Measurements from ENCODE around the gene ANAPC5.
"Not testable (repeated sequence)": the region's sequence is repeated elsewhere in the genome, so short reads cannot be mapped to it uniquely, and the experiment has no call there.

The ANAPC5 gene

DNA sequence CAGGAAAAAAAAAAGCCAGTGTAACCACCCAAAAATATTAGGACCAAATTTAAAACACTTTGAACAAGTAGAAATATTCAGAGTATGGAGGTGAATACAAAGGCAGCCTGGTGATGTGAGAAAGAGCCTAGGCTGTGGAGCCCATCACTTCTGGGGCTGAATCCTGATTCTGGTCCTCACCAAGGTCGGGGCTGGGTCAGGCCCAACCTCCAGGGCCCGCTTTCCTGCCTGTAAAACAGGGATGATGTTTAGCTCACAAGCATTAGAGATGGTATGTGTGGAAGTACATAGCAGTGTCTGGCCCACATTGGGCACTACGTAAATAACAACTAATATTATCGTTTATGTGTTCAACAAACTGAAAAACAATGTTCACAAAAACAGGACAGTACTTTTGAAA is 47.9 kb downstream of the ANAPC5 start:
- POLR2A ChIA-PET, result no interaction called here
- CTCF ChIA-PET, result interaction anchor here (4.6 kb wide), 1 partner anchor 29 kb away, joined by 22 read pairs; no protein-coding TSS in a partner anchor
- DNase-seq (ENCODE audit: low read depth, low spot score), result no peak
- H3K4me3 ChIP-seq (ENCODE audit: low read depth, low read length), result no peak overlapping the region
- TF ChIP-seq, protein P1, sequence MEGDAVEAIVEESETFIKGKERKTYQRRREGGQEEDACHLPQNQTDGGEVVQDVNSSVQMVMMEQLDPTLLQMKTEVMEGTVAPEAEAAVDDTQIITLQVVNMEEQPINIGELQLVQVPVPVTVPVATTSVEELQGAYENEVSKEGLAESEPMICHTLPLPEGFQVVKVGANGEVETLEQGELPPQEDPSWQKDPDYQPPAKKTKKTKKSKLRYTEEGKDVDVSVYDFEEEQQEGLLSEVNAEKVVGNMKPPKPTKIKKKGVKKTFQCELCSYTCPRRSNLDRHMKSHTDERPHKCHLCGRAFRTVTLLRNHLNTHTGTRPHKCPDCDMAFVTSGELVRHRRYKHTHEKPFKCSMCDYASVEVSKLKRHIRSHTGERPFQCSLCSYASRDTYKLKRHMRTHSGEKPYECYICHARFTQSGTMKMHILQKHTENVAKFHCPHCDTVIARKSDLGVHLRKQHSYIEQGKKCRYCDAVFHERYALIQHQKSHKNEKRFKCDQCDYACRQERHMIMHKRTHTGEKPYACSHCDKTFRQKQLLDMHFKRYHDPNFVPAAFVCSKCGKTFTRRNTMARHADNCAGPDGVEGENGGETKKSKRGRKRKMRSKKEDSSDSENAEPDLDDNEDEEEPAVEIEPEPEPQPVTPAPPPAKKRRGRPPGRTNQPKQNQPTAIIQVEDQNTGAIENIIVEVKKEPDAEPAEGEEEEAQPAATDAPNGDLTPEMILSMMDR (IDR thresholded peaks at IDR 0.05; ENCODE audit: insufficient read depth, low read length, missing control alignments), result no peak

DNA sequence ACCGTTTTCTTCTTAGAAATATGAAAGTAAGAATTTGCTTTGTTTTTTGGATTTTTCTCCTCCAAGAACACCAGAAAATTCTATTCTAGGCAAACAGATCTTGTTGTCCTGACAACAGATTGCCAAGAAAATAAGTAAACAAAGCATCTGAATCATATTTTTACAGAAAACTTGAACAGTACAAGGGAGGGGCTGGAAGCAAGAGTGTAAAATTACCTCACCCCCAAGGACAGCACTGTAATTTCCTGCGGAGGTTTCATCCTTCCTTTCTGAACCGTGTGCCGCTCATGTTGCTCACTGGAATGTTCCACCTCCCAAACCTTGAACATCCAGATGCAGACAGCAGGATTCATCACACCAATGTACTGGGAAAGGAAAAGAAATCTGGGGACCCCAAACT is 50.3 kb downstream of the ANAPC5 start:
- ChIA-PET CTCF (interaction anchor here (0.7 kb wide), 1 partner anchor 33 kb away, joined by 3 read pairs; no protein-coding TSS in a partner anchor), POLR2A (no interaction called here)
- TF ChIP-seq, protein P1 (IDR thresholded peaks at IDR 0.05; ENCODE audit: insufficient read depth, low read length, missing control alignments), result no peak
- no peak overlapping the region for H3K4me3 ChIP-seq (ENCODE audit: low read depth, low read length)
- DNase-seq (ENCODE audit: low read depth, low spot score), result no peak

DNA sequence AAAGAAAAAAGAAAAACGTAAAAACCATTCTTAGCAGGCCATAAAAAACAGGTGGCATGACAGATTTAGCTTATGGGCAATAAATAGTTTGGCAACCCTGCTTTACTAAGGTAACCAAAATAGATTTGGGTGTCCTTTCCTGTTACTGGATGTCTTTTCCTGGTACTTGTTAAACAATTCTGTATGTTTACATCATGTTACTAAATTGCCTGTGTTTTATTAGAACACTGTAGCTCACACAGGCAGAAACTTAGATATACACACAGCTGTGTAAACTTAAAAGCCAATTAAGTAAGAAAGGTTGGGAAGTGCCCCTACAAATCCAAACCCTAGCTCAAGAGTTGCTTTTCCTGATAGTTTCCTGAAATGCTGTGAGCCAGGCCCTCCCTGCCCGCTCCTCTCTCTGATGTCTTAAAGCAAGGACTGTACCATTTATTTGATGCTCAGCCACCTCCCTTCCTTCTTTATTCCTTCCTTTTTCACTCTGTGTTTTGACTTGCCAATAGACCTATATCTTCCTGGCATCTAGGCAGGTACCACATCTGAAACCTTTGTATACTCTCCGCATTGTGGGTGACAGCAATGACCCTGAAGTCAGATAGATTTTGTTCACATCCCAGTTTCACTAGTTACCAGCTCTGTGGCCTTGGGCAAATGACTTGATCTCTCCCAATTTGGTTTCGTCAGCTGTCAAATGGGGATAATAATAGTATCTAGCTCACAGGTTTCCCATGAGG is 52.0 kb downstream of the ANAPC5 start:
- DNase-seq (ENCODE audit: low read depth, low spot score), result no peak
- ChIA-PET POLR2A (no interaction called here), CTCF (interaction anchor here (1.1 kb wide), 1 partner anchor 34 kb away, joined by 4 read pairs; no protein-coding TSS in a partner anchor)
- no peak overlapping the region for H3K4me3 ChIP-seq (ENCODE audit: low read depth, low read length)
- TF ChIP-seq, protein P1 (IDR thresholded peaks at IDR 0.05; ENCODE audit: insufficient read depth, low read length, missing control alignments), result no peak

DNA sequence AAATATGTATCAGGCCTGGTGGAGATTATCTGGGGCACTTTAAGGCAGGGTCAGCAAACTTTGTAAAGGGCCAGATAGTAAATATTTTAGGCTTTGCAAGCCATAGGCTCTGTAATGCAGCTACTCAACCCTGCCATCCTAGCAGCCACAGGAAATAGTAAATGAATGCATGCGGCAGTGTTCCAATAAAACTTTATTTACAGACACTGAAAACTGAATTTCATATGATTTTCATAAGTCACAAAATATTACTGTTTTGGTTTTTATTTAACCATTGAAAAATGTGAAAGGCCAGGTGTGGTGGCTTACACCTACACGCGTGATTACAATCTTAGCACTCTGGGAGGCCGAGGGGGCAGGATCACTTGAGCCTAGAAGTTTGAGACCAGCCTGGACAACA is 52.5 kb downstream of the ANAPC5 start:
- ChIA-PET POLR2A (no interaction called here), CTCF (interaction anchor here (1.1 kb wide), 1 partner anchor 35 kb away, joined by 4 read pairs; no protein-coding TSS in a partner anchor)
- no peak overlapping the region for H3K4me3 ChIP-seq (ENCODE audit: low read depth, low read length)
- DNase-seq (ENCODE audit: low read depth, low spot score), result no peak
- TF ChIP-seq, protein P1 (IDR thresholded peaks at IDR 0.05; ENCODE audit: insufficient read depth, low read length, missing control alignments), result no peak

DNA sequence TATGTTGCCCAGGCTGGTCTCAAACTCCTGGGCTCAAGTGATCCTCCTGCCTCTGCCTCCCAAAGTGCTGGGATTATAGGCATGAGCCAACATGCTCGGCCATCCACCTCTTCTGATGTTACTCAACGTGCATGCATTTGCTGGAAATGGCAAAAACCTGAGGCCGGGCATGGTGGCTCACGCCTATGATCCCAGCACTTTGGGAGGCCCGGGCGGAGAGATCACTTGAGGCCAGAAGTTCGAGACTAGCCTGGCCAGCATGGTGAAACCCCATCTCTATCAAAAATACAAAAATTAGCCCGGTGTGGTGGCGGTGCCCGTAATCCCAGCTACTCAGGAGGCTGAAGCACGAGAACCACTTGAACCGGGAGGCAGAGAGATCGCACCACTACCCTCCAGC is 53.8 kb downstream of the ANAPC5 start:
- CTCF ChIA-PET; DNase-seq (ENCODE audit: low read depth, low spot score); POLR2A ChIA-PET; H3K4me3 ChIP-seq (ENCODE audit: low read depth, low read length): not testable (repeated sequence)

DNA sequence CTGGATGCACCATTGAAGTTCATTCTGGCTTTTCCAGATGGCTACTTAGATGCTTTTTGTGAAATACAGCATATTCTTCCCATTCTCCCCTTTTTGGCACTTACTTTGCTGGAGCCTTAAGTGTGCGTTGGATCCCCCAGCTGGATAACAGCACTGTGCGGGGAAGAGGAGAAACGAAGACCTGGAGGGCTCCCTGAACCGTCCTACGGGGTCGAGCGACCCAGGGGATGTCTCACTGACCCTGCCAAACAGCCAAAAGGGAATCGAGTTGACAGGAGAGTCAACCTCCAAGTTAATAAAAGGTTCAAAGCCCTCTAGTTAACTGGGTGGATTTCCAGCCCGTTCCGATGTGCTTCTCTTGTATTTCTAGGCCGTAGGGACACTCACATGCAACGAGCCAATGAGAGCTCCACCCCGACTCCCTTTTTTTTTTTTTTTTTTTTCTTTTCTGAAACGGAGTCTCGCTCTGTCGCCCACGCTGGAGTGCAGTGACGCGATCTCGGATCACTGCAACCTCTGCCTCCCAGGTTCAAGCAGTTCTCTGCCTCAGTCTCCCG is 54.7 kb downstream of the ANAPC5 start:
- TF ChIP-seq, protein P1 (IDR thresholded peaks at IDR 0.05; ENCODE audit: insufficient read depth, low read length, missing control alignments), result no peak
- ChIA-PET CTCF (interaction anchor here (0.6 kb wide), 1 partner anchor 48 kb away, joined by 3 read pairs; no protein-coding TSS in a partner anchor), POLR2A (interaction anchor here (0.6 to 1.7 kb wide), 3 partner anchors 10 to 25 kb away, joined by 3 to 7 read pairs (median 4); no protein-coding TSS in a partner anchor)
- no peak for DNase-seq (ENCODE audit: low read depth, low spot score)
- H3K4me3 ChIP-seq (ENCODE audit: low read depth, low read length), result peak overlapping the region; percentile 73
